Esophagus muscularis mucosa (tissue), 4 donors: ENCODE measurements around the gene ERBB2. TPM values are rescaled to one million over a fixed set of nuclear protein-coding genes. Genes with fewer than 3 reads are reported as not detected.

Experiments
- DNase-seq: peaks from one replicate; pipeline ENCODE4 v3.0.0-alpha.2; 2017; ENCODE audit errors: extremely low spot score
- H3K27ac ChIP-seq, 4 donors: fragments of 200-600 bp; sonication (generic); replicated peaks in 1 of 4; 1 replicate in 3 of 4; 2 replicates in 1 of 4; pipeline ENCODE4 v1.5.1; 2016 to 2019; ENCODE audit warnings: mild to moderate bottlenecking in 1 of 4
- H3K27me3 ChIP-seq, 4 donors: fragments of 200-600 bp; sonication (generic); one replicate each; pipeline versions ENCODE4 v1.5.1 to v1.6.0; 2016 to 2019
- H3K36me3 ChIP-seq, 4 donors: fragments of 200-600 bp; sonication (generic); one replicate each; pipeline ENCODE4 v1.5.1; 2016 to 2019
- H3K4me1 ChIP-seq, 4 donors: fragments of 200-600 bp; sonication (generic); one replicate each; pipeline ENCODE4 v1.5.1; 2016 to 2019
- H3K4me3 ChIP-seq, 4 donors: fragments of 200-600 bp; sonication (generic); 1 replicate in 2 of 4; 2 replicates in 2 of 4; pipeline ENCODE4 v1.5.1; 2016 to 2019; ENCODE audit warnings: mild to moderate bottlenecking in 4 of 4, moderate library complexity in 1 of 4
- H3K9me3 ChIP-seq, 4 donors: fragments of 200-600 bp; sonication (generic); 1 replicate in 3 of 4; 2 replicates in 1 of 4; pipeline ENCODE4 v1.5.1; 2016 to 2019
- CTCF ChIP-seq, 3 experiments: fragments of 200-600 bp in 2 of 3; fragments of 450-650 bp in 1 of 3; sonication (generic) in 2 of 3; IDR thresholded peaks; one replicate each; pipeline ENCODE4 v1.5.1; 2017 to 2019; ENCODE audit warnings: antibody characterized with exemption in 3 of 3, mild to moderate bottlenecking in 2 of 3, moderate library complexity in 1 of 3
- EP300 ChIP-seq: sonication (generic); formaldehyde crosslinking; IDR thresholded peaks from one replicate; pipeline ENCODE4 v1.6.1; 2017; ENCODE audit warnings: antibody characterized with exemption
- POLR2A ChIP-seq: fragments of 450-650 bp; IDR thresholded peaks from one replicate; pipeline ENCODE4 v1.6.1; 2017; ENCODE audit warnings: antibody characterized with exemption, moderate library complexity, mild to moderate bottlenecking, low read depth
- POLR2AphosphoS5 ChIP-seq, 2 donors: sonication (generic); formaldehyde crosslinking; IDR thresholded peaks; one replicate each; pipeline ENCODE4 v1.6.1; 2017; ENCODE audit warnings: antibody characterized with exemption in 2 of 2
- WGBS: methylation state at CpG from one replicate; pipeline ENCODE4 v1.1.5; 2018; 5-methylcytosine and 5-hydroxymethylcytosine counted together
- intact Hi-C: fragments of 100-400 bp; cut with DNase I; formaldehyde crosslinking; loops from one replicate; pipeline ENCODE4 v1.15.1; 2023
- total RNA-seq, 4 donors: library from RNA; depleted of rRNA; stranded (reverse); fragments of >200 nt; gene quantifications; one replicate each; pipeline versions ENCODE4 v1.1.0 to v1.2.1, GENCODE V29; 2016

Gene ERBB2
- total RNA-seq, 4 donors from 2014 or later, result 36.8 to 67.7 (median 57.7) TPM

- TF ChIP-seq EP300 (no peak), POLR2A (no peak), POLR2AphosphoS5 (IDR thresholded peaks at IDR 0.05) (no peak), CTCF (IDR thresholded peaks at IDR 0.05) (no peak)
- Histone ChIP-seq H3K27ac (peak overlapping the region; percentile 23 to 59 (median 46)), H3K9me3 (no peaks in the 10 kb centered on the region), H3K27me3 (peaks cover 0 to 31% (median 19%) of the 10 kb centered on the region in 4 donors), H3K4me1 (peaks cover 54 to 93% (median 88%) of the 10 kb centered on the region in 4 donors), H3K36me3 (peaks cover 22 to 55% (median 43%) of the 10 kb centered on the region in 4 donors), H3K4me3 (no peak overlapping the region)
- WGBS, result 83% methylated on average over 6 of the region's 22 CpGs
- intact Hi-C loops, result no loop called here
- DNase-seq, result no peak
These were observed 37.1 kb upstream of the ERBB2 start for GRCh38 chr17:39662551-39663339.

GRCh38 chr17:39663340-39663687 lies 36.5 kb upstream of the ERBB2 start:
- H3K4me3 ChIP-seq, result no peak overlapping the region
- TF ChIP-seq POLR2AphosphoS5 (IDR thresholded peaks at IDR 0.05) (no peak), POLR2A (no peak), CTCF (IDR thresholded peaks at IDR 0.05) (no peak), EP300 (no peak)
- DNase-seq, result no peak
- H3K9me3 ChIP-seq, result no peaks in the 10 kb centered on the region
- H3K27ac ChIP-seq, result peak overlapping the region; percentile 23 to 59 (median 46)
- intact Hi-C loops, result no loop called here
- H3K27me3 ChIP-seq, result peaks cover 0 to 37% (median 24%) of the 10 kb centered on the region in 4 donors
- peaks cover 58 to 94% (median 92%) of the 10 kb centered on the region in 4 donors for H3K4me1 ChIP-seq
- peaks cover 20 to 49% (median 38%) of the 10 kb centered on the region in 4 donors for H3K36me3 ChIP-seq
- 46% methylated on average over 4 of the region's 4 CpGs for WGBS

- intact Hi-C loops, result no loop called here
- no peak for DNase-seq
- peaks cover 0 to 43% (median 27%) of the 10 kb centered on the region in 4 donors for H3K27me3 ChIP-seq
- 57% methylated on average over 10 of the region's 17 CpGs for WGBS
- H3K27ac ChIP-seq, result peak overlapping the region; percentile 23 to 59 (median 46)
- H3K36me3 ChIP-seq, result peaks cover 15 to 43% (median 34%) of the 10 kb centered on the region in 4 donors
- H3K4me1 ChIP-seq, result peaks cover 61 to 97% (median 93%) of the 10 kb centered on the region in 4 donors
- no peaks in the 10 kb centered on the region for H3K9me3 ChIP-seq
- TF ChIP-seq POLR2A (no peak), POLR2AphosphoS5 (IDR thresholded peaks at IDR 0.05) (no peak), CTCF (IDR thresholded peaks at IDR 0.05) (no peak), EP300 (no peak)
- H3K4me3 ChIP-seq, result no peak overlapping the region
These were observed 35.9 kb upstream of the ERBB2 start for GRCh38 chr17:39663688-39664580.

- no peak for DNase-seq
- Histone ChIP-seq H3K4me1 (peaks cover 58 to 93% (median 89%) of the 10 kb centered on the region in 4 donors), H3K27me3 (peaks cover 0 to 52% (median 32%) of the 10 kb centered on the region in 4 donors), H3K36me3 (peaks cover 10 to 34% (median 29%) of the 10 kb centered on the region in 4 donors), H3K4me3 (no peak within 1 kb of the TSS), H3K9me3 (no peaks in the 10 kb centered on the region), H3K27ac (peak within 1 kb of the TSS; percentile 24 to 61 (median 41))
- intact Hi-C loops, result no loop called here
- WGBS, result 53% methylated on average over 5 of the region's 15 CpGs
- TF ChIP-seq EP300 (no peak), POLR2AphosphoS5 (IDR thresholded peaks at IDR 0.05) (no peak), CTCF (IDR thresholded peaks at IDR 0.05) (no peak), POLR2A (no peak)
These were observed 35.0 kb upstream of the ERBB2 start, which contains the start of gene TCAP for GRCh38 chr17:39664581-39665561. TSS of gene TCAP (plus strand) at chr17:39665349. CDS start at chr17:39665360, 11 bp downstream.
